Pons (tissue), 1 donor: ENCODE results near the gene ITIH5.

ENCODE experiments used
- DNase-seq: peaks from one replicate; pipeline ENCODE4 v3.0.0-alpha.2; 2016; ENCODE audit warnings: low spot score

The ITIH5 gene

GRCh38 chr10:7518693-7519092, 148.1 kb downstream of the ITIH5 start:
- DNase-seq: no peak

- no peak for DNase-seq
Measured at GRCh38 chr10:7515439-7515838, 151.3 kb downstream of the ITIH5 start.

GRCh38 chr10:7513936-7514335, 152.8 kb downstream of the ITIH5 start:
- DNase-seq: no peak

- no peak for DNase-seq
Measured at GRCh38 chr10:7513455-7513854, 153.3 kb downstream of the ITIH5 start.

GRCh38 chr10:7512487-7512886, 154.3 kb downstream of the ITIH5 start:
- no peak for DNase-seq

- DNase-seq: no peak
Measured at GRCh38 chr10:7511612-7512011, 155.2 kb downstream of the ITIH5 start.
